ENCODE measurements around the gene NETO2. TPM values are rescaled to one million over a fixed set of nuclear protein-coding genes. Genes with fewer than 3 reads are reported as not detected.

The NETO2 gene
- total and polyA plus RNA-seq, 2 of the 13 experiments (the other 11 are each of a cell fraction or from before 2014, with no cell fraction given): 8.2 to 13.5 TPM

DNA sequence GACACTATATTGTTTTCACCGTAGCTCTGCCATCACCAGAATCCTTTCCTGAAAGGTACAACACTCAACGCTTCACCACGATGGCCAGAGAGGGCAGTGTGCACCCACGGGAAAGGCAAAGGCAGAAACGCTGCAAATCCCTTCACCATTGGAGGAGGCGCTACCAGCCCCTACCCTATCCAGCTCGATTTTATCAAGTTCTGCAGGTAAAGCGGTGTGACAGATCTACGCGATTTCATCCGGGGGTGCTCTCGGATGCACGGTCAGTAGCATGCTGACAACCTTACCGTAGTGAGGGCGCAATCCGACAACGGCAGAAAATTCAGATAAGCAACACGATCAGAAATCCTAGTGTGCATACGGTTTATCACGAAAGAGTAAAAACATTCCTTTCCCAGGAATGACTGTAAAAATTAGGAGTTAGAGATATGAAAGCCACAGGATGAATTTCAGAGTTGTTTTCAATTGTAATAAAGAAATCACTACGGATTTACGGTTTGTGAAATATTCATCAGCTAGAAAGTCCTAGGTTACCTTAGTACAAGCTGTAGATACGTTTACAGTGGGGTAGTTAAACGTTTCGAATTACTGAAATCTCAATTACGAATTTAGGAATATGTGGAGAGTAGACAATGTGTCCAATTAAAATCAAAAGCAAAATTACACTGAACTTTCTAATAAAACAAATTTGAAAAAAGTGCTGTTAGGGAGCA, 1.8 kb downstream of the NETO2 start (continued):
- TF ChIP-seq, protein P1, sequence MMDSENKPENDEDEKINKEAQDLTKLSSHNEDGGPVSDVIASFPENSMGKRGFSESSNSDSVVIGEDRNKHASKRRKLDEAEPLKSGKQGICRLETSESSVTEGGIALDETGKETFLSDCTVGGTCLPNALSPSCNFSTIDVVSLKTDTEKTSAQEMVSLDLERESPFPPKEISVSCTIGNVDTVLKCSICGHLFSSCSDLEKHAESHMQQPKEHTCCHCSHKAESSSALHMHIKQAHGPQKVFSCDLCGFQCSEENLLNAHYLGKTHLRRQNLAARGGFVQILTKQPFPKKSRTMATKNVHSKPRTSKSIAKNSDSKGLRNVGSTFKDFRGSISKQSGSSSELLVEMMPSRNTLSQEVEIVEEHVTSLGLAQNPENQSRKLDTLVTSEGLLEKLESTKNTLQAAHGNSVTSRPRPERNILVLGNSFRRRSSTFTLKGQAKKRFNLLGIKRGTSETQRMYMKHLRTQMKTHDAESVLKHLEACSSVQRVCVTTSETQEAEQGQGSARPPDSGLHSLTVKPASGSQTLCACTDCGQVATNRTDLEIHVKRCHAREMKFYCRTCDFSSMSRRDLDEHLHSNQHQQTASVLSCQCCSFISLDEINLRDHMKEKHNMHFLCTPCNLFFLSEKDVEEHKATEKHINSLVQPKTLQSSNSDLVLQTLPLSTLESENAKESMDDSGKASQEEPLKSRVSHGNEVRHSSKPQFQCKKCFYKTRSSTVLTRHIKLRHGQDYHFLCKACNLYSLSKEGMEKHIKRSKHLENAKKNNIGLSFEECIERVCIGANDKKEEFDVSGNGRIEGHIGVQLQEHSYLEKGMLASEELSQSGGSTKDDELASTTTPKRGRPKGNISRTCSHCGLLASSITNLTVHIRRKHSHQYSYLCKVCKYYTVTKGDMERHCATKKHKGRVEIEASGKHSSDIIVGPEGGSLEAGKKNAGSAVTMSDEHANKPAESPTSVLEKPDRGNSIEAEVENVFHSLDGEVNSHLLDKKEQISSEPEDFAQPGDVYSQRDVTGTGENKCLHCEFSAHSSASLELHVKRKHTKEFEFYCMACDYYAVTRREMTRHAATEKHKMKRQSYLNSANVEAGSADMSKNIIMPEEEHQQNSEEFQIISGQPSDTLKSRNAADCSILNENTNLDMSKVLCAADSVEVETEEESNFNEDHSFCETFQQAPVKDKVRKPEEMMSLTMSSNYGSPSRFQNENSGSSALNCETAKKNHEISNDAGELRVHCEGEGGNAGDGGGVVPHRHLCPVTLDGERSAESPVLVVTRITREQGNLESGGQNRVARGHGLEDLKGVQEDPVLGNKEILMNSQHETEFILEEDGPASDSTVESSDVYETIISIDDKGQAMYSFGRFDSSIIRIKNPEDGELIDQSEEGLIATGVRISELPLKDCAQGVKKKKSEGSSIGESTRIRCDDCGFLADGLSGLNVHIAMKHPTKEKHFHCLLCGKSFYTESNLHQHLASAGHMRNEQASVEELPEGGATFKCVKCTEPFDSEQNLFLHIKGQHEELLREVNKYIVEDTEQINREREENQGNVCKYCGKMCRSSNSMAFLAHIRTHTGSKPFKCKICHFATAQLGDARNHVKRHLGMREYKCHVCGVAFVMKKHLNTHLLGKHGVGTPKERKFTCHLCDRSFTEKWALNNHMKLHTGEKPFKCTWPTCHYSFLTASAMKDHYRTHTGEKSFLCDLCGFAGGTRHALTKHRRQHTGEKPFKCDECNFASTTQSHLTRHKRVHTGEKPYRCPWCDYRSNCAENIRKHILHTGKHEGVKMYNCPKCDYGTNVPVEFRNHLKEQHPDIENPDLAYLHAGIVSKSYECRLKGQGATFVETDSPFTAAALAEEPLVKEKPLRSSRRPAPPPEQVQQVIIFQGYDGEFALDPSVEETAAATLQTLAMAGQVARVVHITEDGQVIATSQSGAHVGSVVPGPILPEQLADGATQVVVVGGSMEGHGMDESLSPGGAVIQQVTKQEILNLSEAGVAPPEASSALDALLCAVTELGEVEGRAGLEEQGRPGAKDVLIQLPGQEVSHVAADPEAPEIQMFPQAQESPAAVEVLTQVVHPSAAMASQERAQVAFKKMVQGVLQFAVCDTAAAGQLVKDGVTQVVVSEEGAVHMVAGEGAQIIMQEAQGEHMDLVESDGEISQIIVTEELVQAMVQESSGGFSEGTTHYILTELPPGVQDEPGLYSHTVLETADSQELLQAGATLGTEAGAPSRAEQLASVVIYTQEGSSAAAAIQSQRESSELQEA (CRISPR knock-in tag; IDR thresholded peaks at IDR 0.05; ENCODE audit: not compliant biosample characterization): no peak
- TF ChIP-seq ZNF326 (CRISPR knock-in tag; IDR thresholded peaks at IDR 0.05; ENCODE audit: borderline replicate concordance): no peak
- no peak for TF ChIP-seq SYNCRIP (IDR thresholded peaks at IDR 0.05; ENCODE audit: insufficient read depth, low read depth, low read length)
- TF ChIP-seq ZFAT (CRISPR knock-in tag; conservative IDR thresholded peaks at IDR 0.05): no peak
- 0 out of 2 replicates have a peak, but pooled peaks have one; percentile 33 for TF ChIP-seq ZNF274 (CRISPR knock-in tag; IDR thresholded peaks at IDR 0.05)
- no peak for TF ChIP-seq HNF4G (IDR thresholded peaks at IDR 0.05; ENCODE audit: borderline replicate concordance, low read depth, low read length)
- no peak for TF ChIP-seq HNF4G (CRISPR knock-in tag; IDR thresholded peaks at IDR 0.05; ENCODE audit: borderline replicate concordance, low read depth)
- TF ChIP-seq HMGA1 (CRISPR knock-in tag; conservative IDR thresholded peaks at IDR 0.05): no peak
- TF ChIP-seq ZNF124 (CRISPR knock-in tag; IDR thresholded peaks at IDR 0.05): peak; percentile 59; the same call in 1 of the 2 replicates
- TF ChIP-seq CENPT (CRISPR knock-in tag; IDR thresholded peaks at IDR 0.05; ENCODE audit: low read depth): no peak
- TF ChIP-seq, protein P2, sequence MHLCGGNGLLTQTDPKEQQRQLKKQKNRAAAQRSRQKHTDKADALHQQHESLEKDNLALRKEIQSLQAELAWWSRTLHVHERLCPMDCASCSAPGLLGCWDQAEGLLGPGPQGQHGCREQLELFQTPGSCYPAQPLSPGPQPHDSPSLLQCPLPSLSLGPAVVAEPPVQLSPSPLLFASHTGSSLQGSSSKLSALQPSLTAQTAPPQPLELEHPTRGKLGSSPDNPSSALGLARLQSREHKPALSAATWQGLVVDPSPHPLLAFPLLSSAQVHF (CRISPR knock-in tag; IDR thresholded peaks at IDR 0.05): no peak
- no peak; the same call in 1 of the 2 replicates for TF ChIP-seq XBP1 (CRISPR knock-in tag; IDR thresholded peaks at IDR 0.05)
- no peak for TF ChIP-seq SALL2 (CRISPR knock-in tag; IDR thresholded peaks at IDR 0.05)
- no peak for TF ChIP-seq ZNF724P (CRISPR knock-in tag; IDR thresholded peaks at IDR 0.05; ENCODE audit: borderline replicate concordance)
- TF ChIP-seq, protein P3, sequence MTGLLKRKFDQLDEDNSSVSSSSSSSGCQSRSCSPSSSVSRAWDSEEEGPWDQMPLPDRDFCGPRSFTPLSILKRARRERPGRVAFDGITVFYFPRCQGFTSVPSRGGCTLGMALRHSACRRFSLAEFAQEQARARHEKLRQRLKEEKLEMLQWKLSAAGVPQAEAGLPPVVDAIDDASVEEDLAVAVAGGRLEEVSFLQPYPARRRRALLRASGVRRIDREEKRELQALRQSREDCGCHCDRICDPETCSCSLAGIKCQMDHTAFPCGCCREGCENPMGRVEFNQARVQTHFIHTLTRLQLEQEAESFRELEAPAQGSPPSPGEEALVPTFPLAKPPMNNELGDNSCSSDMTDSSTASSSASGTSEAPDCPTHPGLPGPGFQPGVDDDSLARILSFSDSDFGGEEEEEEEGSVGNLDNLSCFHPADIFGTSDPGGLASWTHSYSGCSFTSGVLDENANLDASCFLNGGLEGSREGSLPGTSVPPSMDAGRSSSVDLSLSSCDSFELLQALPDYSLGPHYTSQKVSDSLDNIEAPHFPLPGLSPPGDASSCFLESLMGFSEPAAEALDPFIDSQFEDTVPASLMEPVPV (CRISPR knock-in tag; IDR thresholded peaks at IDR 0.05): no peak
- TF ChIP-seq NR2C2 (CRISPR knock-in tag; IDR thresholded peaks at IDR 0.05; ENCODE audit: borderline replicate concordance): peak; percentile 36; the same call in 1 of the 2 replicates
- no peak for TF ChIP-seq ZNF720 (CRISPR knock-in tag; IDR thresholded peaks at IDR 0.05)
- TF ChIP-seq, protein P4, sequence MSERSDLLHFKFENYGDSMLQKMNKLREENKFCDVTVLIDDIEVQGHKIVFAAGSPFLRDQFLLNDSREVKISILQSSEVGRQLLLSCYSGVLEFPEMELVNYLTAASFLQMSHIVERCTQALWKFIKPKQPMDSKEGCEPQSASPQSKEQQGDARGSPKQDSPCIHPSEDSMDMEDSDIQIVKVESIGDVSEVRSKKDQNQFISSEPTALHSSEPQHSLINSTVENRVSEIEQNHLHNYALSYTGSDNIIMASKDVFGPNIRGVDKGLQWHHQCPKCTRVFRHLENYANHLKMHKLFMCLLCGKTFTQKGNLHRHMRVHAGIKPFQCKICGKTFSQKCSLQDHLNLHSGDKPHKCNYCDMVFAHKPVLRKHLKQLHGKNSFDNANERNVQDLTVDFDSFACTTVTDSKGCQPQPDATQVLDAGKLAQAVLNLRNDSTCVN (CRISPR knock-in tag; IDR thresholded peaks at IDR 0.05; ENCODE audit: borderline replicate concordance): peak; percentile 62; the same call in 1 of the 2 replicates

Data from HepG2 (cell line).